ENCODE data around the gene ZSWIM8. TPM values are rescaled to one million over a fixed set of nuclear protein-coding genes. Genes with fewer than 3 reads are reported as not detected.
A peak's percentile ranks its signal among the peaks of the same experiment; 100 is the strongest.
"Not testable (repeated sequence)": the region's sequence is repeated elsewhere in the genome, so short reads cannot be mapped to it uniquely, and the experiment has no call there.

Gene ZSWIM8
- total RNA-seq, result 10 to 100 TPM; 34.5 to 70.9 TPM

- Histone ChIP-seq H3K27me3 (no peaks in the 10 kb centered on the region), H3K36me3 (replicated peaks in 1 of 2; ENCODE audit: insufficient read depth in 1 of 2, low read depth in 2 of 2) (peaks cover 8 to 9% of the 10 kb centered on the region in 2 donors), H3K4me3 (peak within 1 kb of the TSS; percentile 54 to 90), H3K9me3 (no peaks in the 10 kb centered on the region), H3K27ac (peak within 1 kb of the TSS; percentile 26 to 94 (median 80)), H3K4me1 (peaks cover 56% of the 10 kb centered on the region)
- peak; percentile 91 for ATAC-seq
- intact Hi-C loops (cut with DNase I), result no loop called here
- WGBS, 2 donors, result 0 to 1% methylated on average over 23 to 36 of the region's 36 CpGs
- peak; percentile 85 to 93 (median 90) for DNase-seq
- TF ChIP-seq POLR2A (IDR thresholded peaks at IDR 0.05) (peak in 2 of 3 donors; percentile 76 to 85), CTCF (IDR thresholded peaks at IDR 0.05) (peak in 2 of 7 experiments; percentile 19 to 27)
These were observed at the start of gene ZSWIM8 for GRCh38 chr10:73785211-73785720. Gene ZSWIM8, plus strand, starts transcription at chr10:73785606. Its CDS starts 273 bp downstream, at chr10:73785879.

GRCh38 chr10:73740501-73741254 is 44.7 kb upstream of the ZSWIM8 start:
- H3K9me3 ChIP-seq; intact Hi-C loops (cut with DNase I); H3K4me3 ChIP-seq; ATAC-seq; H3K36me3 ChIP-seq (replicated peaks in 1 of 2; ENCODE audit: insufficient read depth in 1 of 2, low read depth in 2 of 2); H3K27me3 ChIP-seq; H3K27ac ChIP-seq; DNase-seq: not testable (repeated sequence)
- 92 to 96% methylated on average over 15 to 18 of the region's 18 CpGs for WGBS, 2 donors
- H3K4me1 ChIP-seq, result peaks cover 28% of the 10 kb centered on the region

- no peak for TF ChIP-seq CTCF (IDR thresholded peaks at IDR 0.05)
- TF ChIP-seq POLR2A (IDR thresholded peaks at IDR 0.05), result no peak
- no peak for DNase-seq
- no peak overlapping the region for H3K4me3 ChIP-seq
- no peak for ATAC-seq
- H3K36me3 ChIP-seq (replicated peaks in 1 of 2; ENCODE audit: insufficient read depth in 1 of 2, low read depth in 2 of 2), result peaks cover 0 to 7% of the 10 kb centered on the region in 2 donors
- 86 to 99% methylated on average over 5 of the region's 5 CpGs for WGBS, 2 donors
- H3K4me1 ChIP-seq, result peaks cover 35% of the 10 kb centered on the region
- intact Hi-C loops (cut with DNase I), result no loop called here
- H3K27me3 ChIP-seq, result no peaks in the 10 kb centered on the region
- no peaks in the 10 kb centered on the region for H3K9me3 ChIP-seq
- no peak overlapping the region for H3K27ac ChIP-seq
These were observed 43.0 kb upstream of the ZSWIM8 start for GRCh38 chr10:73742454-73742734.

- Histone ChIP-seq H3K27me3 (no peaks in the 10 kb centered on the region), H3K27ac (peak overlapping the region; percentile 75 to 96 (median 92)), H3K36me3 (replicated peaks in 1 of 2; ENCODE audit: insufficient read depth in 1 of 2, low read depth in 2 of 2) (peaks cover 0 to 7% of the 10 kb centered on the region in 2 donors), H3K4me3 (peak overlapping the region; percentile 64 to 72), H3K9me3 (no peaks in the 10 kb centered on the region), H3K4me1 (peaks cover 35% of the 10 kb centered on the region)
- intact Hi-C loops (cut with DNase I), result no loop called here
- ATAC-seq, result no peak
- TF ChIP-seq POLR2A (IDR thresholded peaks at IDR 0.05), result no peak
- no peak for TF ChIP-seq CTCF (IDR thresholded peaks at IDR 0.05)
- WGBS, 2 donors, result 27 to 29% methylated on average over 6 of the region's 6 CpGs
- no peak for DNase-seq
These were observed 42.0 kb upstream of the ZSWIM8 start for GRCh38 chr10:73743327-73743904.

GRCh38 chr10:73743905-73744663 is 41.3 kb upstream of the ZSWIM8 start, which contains the start of gene SEC24C:
Gene SEC24C, plus strand, starts transcription at chr10:73744372. Its CDS starts 2,461 bp downstream, at chr10:73746833.
- Histone ChIP-seq H3K4me1 (peaks cover 42% of the 10 kb centered on the region), H3K9me3 (no peaks in the 10 kb centered on the region), H3K27me3 (no peaks in the 10 kb centered on the region), H3K36me3 (replicated peaks in 1 of 2; ENCODE audit: insufficient read depth in 1 of 2, low read depth in 2 of 2) (peaks cover 0 to 9% of the 10 kb centered on the region in 2 donors), H3K4me3 (peak within 1 kb of the TSS; percentile 64 to 72), H3K27ac (peak within 1 kb of the TSS; percentile 75 to 96 (median 92))
- ATAC-seq, result peak; percentile 98
- TF ChIP-seq POLR2A (IDR thresholded peaks at IDR 0.05) (peak; percentile 32 to 87 (median 86)), CTCF (IDR thresholded peaks at IDR 0.05) (peak in 3 of 7 experiments; percentile 8 to 24 (median 24))
- 0% methylated on average over 33 to 36 of the region's 36 CpGs for WGBS, 2 donors
- intact Hi-C loops (cut with DNase I), result no loop called here
- peak; percentile 97 for DNase-seq
